HepG2 (cell line): Measurements from ENCODE around the gene TGFB2. TPM values are rescaled to one million over a fixed set of nuclear protein-coding genes. Genes with fewer than 3 reads are reported as not detected.
A peak's percentile ranks its signal among the peaks of the same experiment; 100 is the strongest.

Experiments used
- ATAC-seq: fragments of 200-7000 bp; cut with Tn5 transposase; 3 replicates; pipeline ENCODE4 v1.9.1; 2020; ENCODE audit warnings: mild to moderate bottlenecking, moderate library complexity
- BruUV-seq: library from RNA; stranded (reverse); fragments of 400-500 nt; replicated peaks from 2 replicates; lab custom pipeline; 2021; lab: Mats Ljungman, UMichigan
- CTCF ChIA-PET: fragments of 300-600 bp; formaldehyde crosslinking; extraction: SDS; loops from one replicate; lab custom pipeline; 2021; ENCODE audit warnings: low total read pairs, inconsistent platforms, low intra/inter-chr PET ratio; lab: Yijun Ruan, JAX
- POLR2A ChIA-PET: fragments of 350-600 bp; sonication (Branson Sonifier 250); formaldehyde crosslinking; loops from one replicate; lab custom pipeline; 2020; ENCODE audit warnings: antibody characterized with exemption, inconsistent platforms; lab: Yijun Ruan, JAX
- DNase-seq: peaks from one replicate; pipeline ENCODE4 v3.0.0-alpha.2; 2015; ENCODE audit warnings: low spot score
- FAIRE-seq: peaks from 3 replicates; lab custom pipeline; 2011; peaks lifted over from hg19 to GRCh38; lab: Jason Lieb, UNC
- H2AFZ ChIP-seq: one replicate; pipeline ENCODE4 v1.6.1; 2011; ENCODE audit warnings: low read length, inconsistent platforms
- H3K27ac ChIP-seq: fragments of 300-600 bp; 3 replicates; pipeline ENCODE4 v1.8.0; 2011; ENCODE audit warnings: mixed run types, mild to moderate bottlenecking, mixed read lengths, low read length, inconsistent platforms; ENCODE audit not compliant: insufficient read depth; ENCODE audit errors: extremely low read length
- H3K27me3 ChIP-seq, 2 experiments: fragments of 200-600 bp in 1 of 2; 2 replicates in 1 of 2; 3 replicates in 1 of 2; pipeline versions ENCODE4 v1.6.0 to v1.8.0; 2011; ENCODE audit warnings: low read length in 2 of 2, mild to moderate bottlenecking in 2 of 2, moderate library complexity in 2 of 2, inconsistent platforms in 1 of 2; ENCODE audit not compliant: insufficient read depth in 2 of 2, control insufficient read depth in 1 of 2
- H3K36me3 ChIP-seq, 2 experiments: fragments of 200-600 bp in 1 of 2; replicated peaks in 1 of 2; 2 replicates in 1 of 2; 3 replicates in 1 of 2; pipeline versions ENCODE4 v1.5.1 to v1.8.0; 2011; ENCODE audit warnings: low read length in 2 of 2, inconsistent platforms in 1 of 2; ENCODE audit not compliant: insufficient read depth in 2 of 2, control insufficient read depth in 1 of 2
- H3K4me1 ChIP-seq: 2 replicates; pipeline ENCODE4 v1.5.1; 2012; ENCODE audit warnings: low read length, inconsistent platforms; ENCODE audit not compliant: insufficient read depth
- H3K4me2 ChIP-seq: 2 replicates; pipeline ENCODE4 v1.6.0; 2011; ENCODE audit warnings: low read depth, low read length, inconsistent platforms
- H3K4me3 ChIP-seq, 3 experiments: fragments of 200-600 bp in 1 of 3; sonication (generic), shearing (Covaris generic) in 1 of 3; replicated peaks in 1 of 3; 2 replicates each; pipeline ENCODE4 v1.5.1; 2011 to 2016; ENCODE audit warnings: low read length in 3 of 3, inconsistent platforms in 2 of 3, low read depth in 2 of 3, mild to moderate bottlenecking in 2 of 3, control low read depth in 1 of 3, mixed read lengths in 1 of 3; ENCODE audit not compliant: insufficient read depth in 1 of 3
- H3K79me2 ChIP-seq: one replicate; pipeline ENCODE4 v1.6.1; 2011; ENCODE audit warnings: low read length, inconsistent platforms; ENCODE audit not compliant: insufficient read depth
- H3K9ac ChIP-seq: 2 replicates; pipeline ENCODE4 v1.6.0; 2011; ENCODE audit warnings: mild to moderate bottlenecking, low read depth, low read length, inconsistent platforms; ENCODE audit not compliant: insufficient read depth
- H3K9me3 ChIP-seq: 2 replicates; pipeline ENCODE4 v1.5.1; 2012; ENCODE audit warnings: mild to moderate bottlenecking, low read length
- H4K20me1 ChIP-seq: 2 replicates; pipeline ENCODE4 v1.6.0; 2011; ENCODE audit warnings: inconsistent platforms, mild to moderate bottlenecking, low read length, moderate library complexity; ENCODE audit not compliant: insufficient read depth
- ATAD3A ChIP-seq: sonication (generic); formaldehyde crosslinking; IDR thresholded peaks from 2 replicates; pipeline ENCODE4 v1.4.0; 2020; ENCODE audit warnings: missing genetic modification reagents
- ATF1 ChIP-seq: IDR thresholded peaks from 2 replicates; pipeline ENCODE4 v1.6.1; 2016; ENCODE audit warnings: mild to moderate bottlenecking, control low read depth
- CBX2 ChIP-seq, 2 experiments: fragments of 200-600 bp in 1 of 2; sonication (generic); formaldehyde crosslinking in 1 of 2; IDR thresholded peaks; 2 replicates each; pipeline versions ENCODE4 v1.7.0 to v1.8.1; 2018 to 2022; ENCODE audit warnings: low read depth in 2 of 2, low read length in 1 of 2, mild to moderate bottlenecking in 1 of 2, missing genetic modification reagents in 1 of 2
- FOXA1 ChIP-seq, 2 experiments: fragments of 450-650 bp in 1 of 2; sonication (generic) in 1 of 2; formaldehyde crosslinking in 1 of 2; IDR thresholded peaks; 2 replicates each; pipeline versions ENCODE4 v1.4.0 to v1.6.1; 2016 to 2020; ENCODE audit warnings: missing genetic modification reagents in 1 of 2
- GATAD2A ChIP-seq: IDR thresholded peaks from 2 replicates; pipeline ENCODE4 v1.6.1; 2016
- HNF4A ChIP-seq: sonication (generic); formaldehyde crosslinking; IDR thresholded peaks from 2 replicates; pipeline ENCODE4 v1.4.0; 2020; ENCODE audit warnings: missing genetic modification reagents
- HOXA7 ChIP-seq: sonication (generic); formaldehyde crosslinking; IDR thresholded peaks from 2 replicates; pipeline ENCODE4 v1.8.1; 2022; ENCODE audit warnings: mild to moderate bottlenecking, missing genetic modification reagents, moderate library complexity
- ISL2 ChIP-seq: sonication (generic); formaldehyde crosslinking; IDR thresholded peaks from 2 replicates; pipeline ENCODE4 v1.5.0; 2020; ENCODE audit warnings: missing genetic modification reagents
- RAD51 ChIP-seq: fragments of 450-650 bp; IDR thresholded peaks from 2 replicates; pipeline ENCODE4 v1.6.1; 2016; ENCODE audit warnings: borderline replicate concordance
- RBM39 ChIP-seq: fragments of 200-400 bp; formaldehyde crosslinking; IDR thresholded peaks from one replicate; pipeline ENCODE4 v1.6.1; 2018; ENCODE audit warnings: antibody characterized with exemption, mild to moderate bottlenecking, low read depth, low read length; ENCODE audit not compliant: poor library complexity, severe bottlenecking
- SAP130 ChIP-seq: IDR thresholded peaks from 2 replicates; pipeline ENCODE4 v1.6.1; 2016; ENCODE audit warnings: low read depth
- SOX5 ChIP-seq: IDR thresholded peaks from 2 replicates; pipeline ENCODE4 v1.6.1; 2016; ENCODE audit warnings: borderline replicate concordance
- WIZ ChIP-seq: sonication (generic); formaldehyde crosslinking; IDR thresholded peaks from 2 replicates; pipeline ENCODE4 v1.5.1; 2020; ENCODE audit warnings: mild to moderate bottlenecking, missing genetic modification reagents
- ZMAT3 ChIP-seq: sonication (generic); formaldehyde crosslinking; conservative IDR thresholded peaks from 2 replicates; pipeline ENCODE4 v1.7.0; 2021; ENCODE audit warnings: missing genetic modification reagents
- ZNF143 ChIP-seq: sonication (generic); formaldehyde crosslinking; IDR thresholded peaks from 2 replicates; pipeline ENCODE4 v1.4.0; 2020; ENCODE audit warnings: missing genetic modification reagents
- ZNF260 ChIP-seq: sonication (generic); formaldehyde crosslinking; IDR thresholded peaks from 2 replicates; pipeline ENCODE4 v1.4.0; 2020; ENCODE audit warnings: missing genetic modification reagents, low read depth, mild to moderate bottlenecking, borderline replicate concordance
- ZNF775 ChIP-seq: sonication (generic); formaldehyde crosslinking; IDR thresholded peaks from 2 replicates; pipeline ENCODE4 v1.4.0; 2020; ENCODE audit warnings: missing genetic modification reagents, mild to moderate bottlenecking, moderate library complexity, borderline replicate concordance
- ZZZ3 ChIP-seq: sonication (generic); formaldehyde crosslinking; IDR thresholded peaks from 2 replicates; pipeline ENCODE4 v1.4.0; 2020; ENCODE audit warnings: missing genetic modification reagents, mild to moderate bottlenecking, borderline replicate concordance
- WGBS: methylation state at CpG from one replicate; pipeline ENCODE4 v1.1.6; 2017; ENCODE audit warnings: low lambda C conversion rate; 5-methylcytosine and 5-hydroxymethylcytosine counted together
- in situ Hi-C: cut with HindIII; loops from 2 replicates; pipeline ENCODE4 v1.10.0; 2017; ENCODE audit warnings: low pct_unique_long_range_greater_than_20kb; ENCODE audit not compliant: extremely low pct_ligation_motif_present
- intact Hi-C: fragments of 100-400 bp; cut with micrococcal nuclease; formaldehyde crosslinking; loops from one replicate; pipeline ENCODE4 v1.10.0; 2022; ENCODE audit not compliant: unreplicated experiment
- polyA plus RNA-seq, 8 experiments: library from polyadenylated mRNA; depleted of rRNA in 3 of 8; stranded (reverse) in 7 of 8; unstranded in 1 of 8; fragments of >200 nt; fragmentation: Illumina TruSeq in 4 of 8; extraction: Trizol in 4 of 8; gene quantifications; 2 replicates each; pipeline versions ENCODE4 v1.2.1 to v1.2.3, GENCODE V29; 2011 to 2016; ENCODE audit warnings: low read depth in 4 of 8, missing spikeins in 1 of 8, mixed read lengths in 1 of 8; ENCODE audit not compliant: insufficient read depth in 1 of 8
- total RNA-seq, 5 experiments: library from RNA; depleted of rRNA; stranded (reverse); fragments of >200 nt; fragmentation: Illumina TruSeq; extraction: Trizol; gene quantifications; 2 replicates each; pipeline ENCODE4 v1.2.3, GENCODE V29; 2016; ENCODE audit warnings: low read depth in 1 of 5

Gene TGFB2
- total and polyA plus RNA-seq, 2 of the 13 experiments (the other 11 are each of a cell fraction or from before 2014, with no cell fraction given) = 0.07 TPM; not detected in 1

GRCh38 chr1:218380125-218380977 lies 35.2 kb downstream of the TGFB2 start:
- Histone ChIP-seq H3K9me3 (no peaks in the 10 kb centered on the region), H4K20me1 (no peaks in the 10 kb centered on the region), H3K27ac (peak overlapping the region; percentile 10), H3K79me2 (no peaks in the 10 kb centered on the region), H3K4me1 (peaks cover 58% of the 10 kb centered on the region), H3K36me3 (no peaks in the 10 kb centered on the region), H2AFZ (no peak overlapping the region), H3K9ac (no peak overlapping the region), H3K4me3 (no peak overlapping the region; a peak in 1 of 6 replicates), H3K27me3 (no peaks in the 10 kb centered on the region), H3K4me2 (peak overlapping the region; percentile 38; the same call in 1 of the 2 replicates)
- WGBS = 33% methylated on average over 7 of the region's 7 CpGs
- no TSS peak for BruUV-seq
- in situ Hi-C loops (no loop called here), intact Hi-C loops (loop anchor here (1.0 to 2.0 kb wide), 2 partner anchors 13 to 22 kb away; no protein-coding TSS in a partner anchor)
- ATAC-seq (peak; percentile 92), FAIRE-seq (peak; percentile 66), DNase-seq (peak; percentile 87)
- ChIA-PET POLR2A (interaction anchor here (1.0 to 2.7 kb wide), 5 partner anchors 8 to 34 kb away, joined by 3 to 11 read pairs (median 3); no protein-coding TSS in a partner anchor), CTCF (no interaction called here)
- no peak for TF ChIP-seq ATAD3A (CRISPR knock-in tag)
- no peak for TF ChIP-seq CBX2 (IDR thresholded peaks at IDR 0.05; ENCODE audit: low read depth, low read length)
- TF ChIP-seq CBX2 (CRISPR knock-in tag; IDR thresholded peaks at IDR 0.05; ENCODE audit: low read depth) = no peak
- no peak for TF ChIP-seq ZNF260 (CRISPR knock-in tag)
- no peak for TF ChIP-seq ZZZ3 (CRISPR knock-in tag)
- TF ChIP-seq SAP130 (CRISPR knock-in tag) = no peak
- peak; percentile 35; the same call in 1 of the 2 replicates for TF ChIP-seq GATAD2A (CRISPR knock-in tag)
- TF ChIP-seq HOXA7 (CRISPR knock-in tag) = no peak
- no peak for TF ChIP-seq ZNF775
- no peak for TF ChIP-seq ZMAT3 (CRISPR knock-in tag)
- TF ChIP-seq ZNF143 (CRISPR knock-in tag) = no peak
- TF ChIP-seq FOXA1 (IDR thresholded peaks at IDR 0.05) = no peak
- peak; percentile 58 for TF ChIP-seq FOXA1 (CRISPR knock-in tag; IDR thresholded peaks at IDR 0.05)
- TF ChIP-seq ATF1 (CRISPR knock-in tag) = no peak
- peak; percentile 69 for TF ChIP-seq ISL2
- no peak for TF ChIP-seq RBM39
- peak; percentile 36; the same call in 1 of the 2 replicates for TF ChIP-seq SOX5
- TF ChIP-seq HNF4A = peak; percentile 25; the same call in 1 of the 2 replicates
- TF ChIP-seq WIZ (CRISPR knock-in tag) = no peak
- TF ChIP-seq RAD51 = no peak
